ENCODE measurements around the gene TMEM38A.
A peak's percentile ranks its signal among the peaks of the same experiment; 100 is the strongest.

Gene TMEM38A, protein sequence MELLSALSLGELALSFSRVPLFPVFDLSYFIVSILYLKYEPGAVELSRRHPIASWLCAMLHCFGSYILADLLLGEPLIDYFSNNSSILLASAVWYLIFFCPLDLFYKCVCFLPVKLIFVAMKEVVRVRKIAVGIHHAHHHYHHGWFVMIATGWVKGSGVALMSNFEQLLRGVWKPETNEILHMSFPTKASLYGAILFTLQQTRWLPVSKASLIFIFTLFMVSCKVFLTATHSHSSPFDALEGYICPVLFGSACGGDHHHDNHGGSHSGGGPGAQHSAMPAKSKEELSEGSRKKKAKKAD

DNA sequence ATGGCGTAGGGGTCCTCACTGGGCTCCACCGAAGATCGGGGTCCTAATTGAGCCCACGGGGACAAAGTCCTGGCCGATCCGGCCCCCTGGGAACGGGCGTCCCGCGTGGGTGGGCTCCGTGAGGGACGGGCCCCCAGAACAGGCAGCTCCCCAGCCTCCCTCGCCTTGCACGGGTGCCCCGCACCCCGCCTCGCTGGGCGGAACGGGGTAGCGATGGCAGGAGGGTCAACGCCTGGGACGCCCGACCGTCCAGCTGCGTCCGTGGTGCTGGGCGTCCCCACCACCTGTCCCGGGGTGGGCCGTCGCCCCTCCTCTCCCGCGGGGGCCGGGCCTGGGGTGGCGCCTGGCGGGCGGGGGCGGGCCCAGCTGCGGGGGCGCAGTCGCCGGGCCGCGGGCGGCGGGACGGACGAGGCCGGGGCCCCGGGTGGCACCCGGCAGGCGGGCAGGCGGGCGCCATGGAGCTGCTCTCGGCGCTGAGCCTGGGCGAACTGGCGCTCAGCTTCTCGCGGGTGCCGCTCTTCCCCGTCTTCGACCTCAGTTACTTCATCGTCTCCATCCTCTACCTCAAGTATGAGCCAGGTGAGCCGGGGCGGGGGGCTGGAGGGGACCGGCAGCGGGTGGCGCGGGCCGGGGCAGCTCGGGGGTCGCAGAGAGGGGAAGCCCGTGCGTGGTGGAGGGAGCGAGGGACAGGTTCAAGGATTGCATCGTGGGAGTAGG lies at the start of gene TMEM38A:
Gene TMEM38A, plus strand, starts transcription at position 377 of the 717 bp plus-strand sequence. Its CDS starts 79 bp downstream, at position 456.
- Histone ChIP-seq H3K27ac (ENCODE audit: low read depth, low read length) (peak within 1 kb of the TSS; percentile 93), H3K4me1 (ENCODE audit: insufficient read depth, low read length) (peaks cover 22% of the 10 kb centered on the region), H3K4me3 (ENCODE audit: low read depth in 1 of 2, low read length in 2 of 2) (peak within 1 kb of the TSS; percentile 87 to 96), H3K27me3 (ENCODE audit: control insufficient read depth in 1 of 2, insufficient read depth in 2 of 2, low read length in 2 of 2) (no peaks in the 10 kb centered on the region), H3K9me3 (ENCODE audit: low read length) (no peaks in the 10 kb centered on the region), H3K9ac (ENCODE audit: low read length) (peak within 1 kb of the TSS; percentile 84), H3K36me3 (ENCODE audit: insufficient read depth, low read length) (peaks cover 30% of the 10 kb centered on the region)

- H3K27me3 ChIP-seq (ENCODE audit: control insufficient read depth in 1 of 2, insufficient read depth in 2 of 2, low read length in 2 of 2), result no peaks in the 10 kb centered on the region
- peaks cover 31% of the 10 kb centered on the region for H3K4me1 ChIP-seq (ENCODE audit: insufficient read depth, low read length)
- H3K4me3 ChIP-seq (ENCODE audit: low read depth in 1 of 2, low read length in 2 of 2), result no peak overlapping the region
- H3K9ac ChIP-seq (ENCODE audit: low read length), result no peak overlapping the region
- H3K9me3 ChIP-seq (ENCODE audit: low read length), result no peaks in the 10 kb centered on the region
- H3K27ac ChIP-seq (ENCODE audit: low read depth, low read length), result no peak overlapping the region
- no peaks in the 10 kb centered on the region for H3K36me3 ChIP-seq (ENCODE audit: insufficient read depth, low read length)
These were observed 48.3 kb upstream of the TMEM38A start for GRCh38 chr19:16612636-16613035.

DNA sequence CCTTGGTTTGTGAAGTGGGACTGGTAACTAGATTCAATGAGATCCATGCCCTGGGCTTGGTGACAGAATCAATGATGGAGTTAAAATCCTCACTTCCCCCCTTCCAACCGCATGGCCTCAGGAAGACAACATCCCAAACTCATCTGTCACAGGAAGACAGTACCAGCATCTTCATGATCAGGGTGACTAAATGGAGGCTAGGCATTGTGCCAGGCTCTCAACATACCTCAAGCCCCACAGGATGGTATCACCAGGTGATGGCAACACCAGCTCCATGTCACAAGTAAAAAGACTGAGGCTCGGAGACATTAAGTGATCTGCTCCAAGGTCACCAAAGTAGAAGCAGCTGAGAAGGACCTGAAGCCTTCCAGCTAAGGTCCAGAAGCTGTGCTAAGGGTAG lies 47.1 kb upstream of the TMEM38A start:
- Histone ChIP-seq H3K4me1 (ENCODE audit: insufficient read depth, low read length) (peaks cover 28% of the 10 kb centered on the region), H3K27ac (ENCODE audit: low read depth, low read length) (no peak overlapping the region), H3K36me3 (ENCODE audit: insufficient read depth, low read length) (no peaks in the 10 kb centered on the region), H3K9ac (ENCODE audit: low read length) (no peak overlapping the region), H3K27me3 (ENCODE audit: control insufficient read depth in 1 of 2, insufficient read depth in 2 of 2, low read length in 2 of 2) (no peaks in the 10 kb centered on the region), H3K4me3 (ENCODE audit: low read depth in 1 of 2, low read length in 2 of 2) (no peak overlapping the region), H3K9me3 (ENCODE audit: low read length) (no peaks in the 10 kb centered on the region)

DNA sequence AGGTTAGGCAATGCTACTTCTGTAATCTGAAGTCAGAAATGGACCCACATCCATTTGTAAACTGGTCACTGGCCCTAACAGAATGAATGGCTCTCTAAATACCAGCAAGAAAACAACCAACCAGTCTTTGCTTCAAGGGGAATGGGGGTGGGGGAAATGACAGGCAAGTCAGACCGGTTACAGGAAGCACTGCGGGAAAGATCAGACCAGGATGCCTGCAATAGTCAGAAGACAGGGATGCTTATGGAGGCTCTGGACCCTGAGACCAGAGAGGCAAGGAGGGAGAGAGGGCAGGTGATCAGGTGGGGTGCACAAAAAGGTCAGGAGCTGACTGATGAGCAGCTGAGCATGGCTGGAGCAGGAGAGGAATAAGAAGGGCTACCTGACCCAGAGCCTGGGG lies 46.0 kb upstream of the TMEM38A start:
- peaks cover 31% of the 10 kb centered on the region for H3K4me1 ChIP-seq (ENCODE audit: insufficient read depth, low read length)
- no peaks in the 10 kb centered on the region for H3K36me3 ChIP-seq (ENCODE audit: insufficient read depth, low read length)
- H3K9ac ChIP-seq (ENCODE audit: low read length), result no peak overlapping the region
- no peak overlapping the region for H3K27ac ChIP-seq (ENCODE audit: low read depth, low read length)
- no peaks in the 10 kb centered on the region for H3K27me3 ChIP-seq (ENCODE audit: control insufficient read depth in 1 of 2, insufficient read depth in 2 of 2, low read length in 2 of 2)
- H3K4me3 ChIP-seq (ENCODE audit: low read depth in 1 of 2, low read length in 2 of 2), result no peak overlapping the region
- no peaks in the 10 kb centered on the region for H3K9me3 ChIP-seq (ENCODE audit: low read length)

DNA sequence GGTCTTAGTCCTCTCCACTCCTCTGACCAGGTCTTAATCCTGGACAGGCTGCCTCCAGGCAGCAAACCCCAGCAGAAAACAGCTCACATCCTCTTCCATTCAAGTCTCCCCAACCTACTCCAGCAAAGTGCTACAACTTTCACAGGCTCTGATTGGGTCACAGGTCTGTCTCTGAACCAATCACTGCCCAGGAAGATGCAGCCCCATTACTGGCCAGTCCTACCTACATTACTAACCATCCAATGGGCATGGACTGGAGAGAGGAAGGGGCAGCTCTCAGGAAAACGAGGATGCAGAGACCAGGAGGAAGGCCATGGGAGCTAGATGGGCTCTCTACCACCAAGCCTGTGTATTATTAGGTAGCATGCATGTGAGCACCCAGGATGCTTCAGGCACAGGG lies 45.1 kb upstream of the TMEM38A start:
- no peaks in the 10 kb centered on the region for H3K9me3 ChIP-seq (ENCODE audit: low read length)
- no peaks in the 10 kb centered on the region for H3K36me3 ChIP-seq (ENCODE audit: insufficient read depth, low read length)
- no peak overlapping the region for H3K27ac ChIP-seq (ENCODE audit: low read depth, low read length)
- H3K4me3 ChIP-seq (ENCODE audit: low read depth in 1 of 2, low read length in 2 of 2), result no peak overlapping the region
- H3K4me1 ChIP-seq (ENCODE audit: insufficient read depth, low read length), result peaks cover 36% of the 10 kb centered on the region
- H3K9ac ChIP-seq (ENCODE audit: low read length), result no peak overlapping the region
- H3K27me3 ChIP-seq (ENCODE audit: control insufficient read depth in 1 of 2, insufficient read depth in 2 of 2, low read length in 2 of 2), result no peaks in the 10 kb centered on the region

- H3K9ac ChIP-seq (ENCODE audit: low read length), result no peak overlapping the region
- peaks cover 38% of the 10 kb centered on the region for H3K4me1 ChIP-seq (ENCODE audit: insufficient read depth, low read length)
These were observed 42.7 kb upstream of the TMEM38A start for GRCh38 chr19:16618248-16618647.

DNA sequence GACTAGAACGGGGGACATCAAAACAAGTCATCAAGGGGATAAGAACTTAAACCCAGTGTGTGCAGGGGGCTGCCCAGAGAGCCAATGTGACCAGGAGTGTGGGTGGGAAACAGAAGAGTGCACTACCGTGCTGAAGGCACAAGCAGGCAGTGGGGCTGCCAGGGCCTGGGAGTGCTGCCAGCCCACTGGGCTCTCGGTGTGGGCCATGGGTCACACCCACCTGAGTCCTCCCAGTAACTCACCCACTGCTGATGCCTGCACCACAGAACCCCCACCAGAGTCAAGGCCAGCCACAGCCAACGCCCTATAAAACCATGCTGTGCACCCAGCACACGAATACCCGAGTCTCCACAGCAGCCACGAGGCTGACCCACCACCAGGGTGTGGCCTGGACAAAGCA lies 41.5 kb upstream of the TMEM38A start:
- peaks cover 5% of the 10 kb centered on the region for H3K36me3 ChIP-seq (ENCODE audit: insufficient read depth, low read length)
- H3K4me1 ChIP-seq (ENCODE audit: insufficient read depth, low read length), result peaks cover 38% of the 10 kb centered on the region
- no peaks in the 10 kb centered on the region for H3K27me3 ChIP-seq (ENCODE audit: control insufficient read depth in 1 of 2, insufficient read depth in 2 of 2, low read length in 2 of 2)
- no peak overlapping the region for H3K9ac ChIP-seq (ENCODE audit: low read length)
- peak overlapping the region in 1 of 2 donors; percentile 6 for H3K4me3 ChIP-seq (ENCODE audit: low read depth in 1 of 2, low read length in 2 of 2)
- no peak overlapping the region for H3K27ac ChIP-seq (ENCODE audit: low read depth, low read length)
- H3K9me3 ChIP-seq (ENCODE audit: low read length), result no peaks in the 10 kb centered on the region

More at GRCh38 chr19:16618248-16618647, 42.7 kb upstream of the TMEM38A start:
- no peak overlapping the region for H3K27ac ChIP-seq (ENCODE audit: low read depth, low read length)
- no peak overlapping the region for H3K4me3 ChIP-seq (ENCODE audit: low read depth in 1 of 2, low read length in 2 of 2)
- H3K36me3 ChIP-seq (ENCODE audit: insufficient read depth, low read length), result no peaks in the 10 kb centered on the region
- no peaks in the 10 kb centered on the region for H3K27me3 ChIP-seq (ENCODE audit: control insufficient read depth in 1 of 2, insufficient read depth in 2 of 2, low read length in 2 of 2)
- H3K9me3 ChIP-seq (ENCODE audit: low read length), result no peaks in the 10 kb centered on the region

GRCh38 chr19:16620018-16620417 lies 40.9 kb upstream of the TMEM38A start:
- Histone ChIP-seq H3K4me1 (ENCODE audit: insufficient read depth, low read length) (peaks cover 41% of the 10 kb centered on the region), H3K4me3 (ENCODE audit: low read depth in 1 of 2, low read length in 2 of 2) (no peak overlapping the region), H3K27me3 (ENCODE audit: control insufficient read depth in 1 of 2, insufficient read depth in 2 of 2, low read length in 2 of 2) (no peaks in the 10 kb centered on the region), H3K9me3 (ENCODE audit: low read length) (no peaks in the 10 kb centered on the region), H3K9ac (ENCODE audit: low read length) (no peak overlapping the region), H3K36me3 (ENCODE audit: insufficient read depth, low read length) (peaks cover 7% of the 10 kb centered on the region), H3K27ac (ENCODE audit: low read depth, low read length) (no peak overlapping the region)

- Histone ChIP-seq H3K9ac (ENCODE audit: low read length) (no peak overlapping the region), H3K27ac (ENCODE audit: low read depth, low read length) (no peak overlapping the region), H3K27me3 (ENCODE audit: control insufficient read depth in 1 of 2, insufficient read depth in 2 of 2, low read length in 2 of 2) (no peaks in the 10 kb centered on the region), H3K9me3 (ENCODE audit: low read length) (no peaks in the 10 kb centered on the region), H3K4me1 (ENCODE audit: insufficient read depth, low read length) (peaks cover 44% of the 10 kb centered on the region), H3K4me3 (ENCODE audit: low read depth in 1 of 2, low read length in 2 of 2) (no peak overlapping the region), H3K36me3 (ENCODE audit: insufficient read depth, low read length) (peaks cover 7% of the 10 kb centered on the region)
These were observed 40.4 kb upstream of the TMEM38A start for GRCh38 chr19:16620584-16620983.

DNA sequence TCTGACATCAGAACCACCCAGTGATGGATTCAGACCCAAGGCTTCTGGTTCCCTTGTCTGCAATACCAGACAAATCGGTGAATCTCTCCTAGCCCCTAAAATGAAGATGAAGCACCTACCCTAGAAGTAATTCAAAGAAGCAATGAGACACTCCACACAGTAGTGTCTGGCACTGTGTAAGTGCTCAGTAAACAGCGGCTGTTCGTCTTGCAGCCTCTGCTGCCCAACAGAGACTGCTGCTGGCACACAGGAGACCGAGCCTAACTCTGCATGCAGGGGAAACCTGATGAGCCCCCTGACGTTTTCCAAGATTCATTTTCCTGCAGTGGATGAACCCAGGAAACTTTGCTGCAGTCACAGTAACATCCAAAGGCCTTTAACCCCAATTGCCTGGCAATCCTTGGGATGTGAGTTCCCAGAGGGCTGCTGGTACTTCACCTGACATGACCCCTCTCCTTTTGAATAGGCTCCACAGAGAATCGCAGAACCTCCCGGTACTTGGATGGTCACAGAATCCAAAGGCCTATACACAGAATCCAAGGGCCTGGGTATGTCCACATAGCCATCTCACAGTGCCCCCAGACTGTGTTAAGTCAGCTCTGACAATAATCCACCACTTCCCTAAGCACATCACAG lies 39.7 kb upstream of the TMEM38A start:
- H3K36me3 ChIP-seq (ENCODE audit: insufficient read depth, low read length), result peaks cover 7% of the 10 kb centered on the region
- no peaks in the 10 kb centered on the region for H3K27me3 ChIP-seq (ENCODE audit: control insufficient read depth in 1 of 2, insufficient read depth in 2 of 2, low read length in 2 of 2)
- no peak overlapping the region for H3K9ac ChIP-seq (ENCODE audit: low read length)
- no peak overlapping the region for H3K27ac ChIP-seq (ENCODE audit: low read depth, low read length)
- H3K9me3 ChIP-seq (ENCODE audit: low read length), result no peaks in the 10 kb centered on the region
- no peak overlapping the region for H3K4me3 ChIP-seq (ENCODE audit: low read depth in 1 of 2, low read length in 2 of 2)
- H3K4me1 ChIP-seq (ENCODE audit: insufficient read depth, low read length), result peaks cover 51% of the 10 kb centered on the region

DNA sequence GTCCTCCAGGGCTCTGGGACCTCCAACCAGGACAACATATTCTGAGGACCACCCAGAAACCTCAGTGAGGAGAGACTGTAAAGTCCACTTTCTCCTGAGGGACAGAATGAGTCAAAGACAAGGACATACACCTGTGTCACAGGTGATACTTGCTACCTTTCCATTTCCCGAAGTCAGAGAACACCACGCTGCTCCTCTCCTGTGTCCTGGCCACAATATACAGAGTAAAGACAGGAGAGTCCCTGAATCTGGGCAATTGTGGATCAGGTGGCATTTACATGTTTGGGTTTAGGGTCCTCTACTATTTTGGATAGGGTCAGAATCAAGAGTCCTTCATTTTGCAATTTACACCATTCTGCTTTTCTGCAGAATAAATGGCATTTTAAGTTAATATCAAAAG lies 37.9 kb upstream of the TMEM38A start:
- Histone ChIP-seq H3K4me1 (ENCODE audit: insufficient read depth, low read length) (peaks cover 54% of the 10 kb centered on the region), H3K9ac (ENCODE audit: low read length) (no peak overlapping the region), H3K27ac (ENCODE audit: low read depth, low read length) (no peak overlapping the region), H3K4me3 (ENCODE audit: low read depth in 1 of 2, low read length in 2 of 2) (no peak overlapping the region), H3K27me3 (ENCODE audit: control insufficient read depth in 1 of 2, insufficient read depth in 2 of 2, low read length in 2 of 2) (no peaks in the 10 kb centered on the region), H3K36me3 (ENCODE audit: insufficient read depth, low read length) (peaks cover 7% of the 10 kb centered on the region), H3K9me3 (ENCODE audit: low read length) (no peaks in the 10 kb centered on the region)
